Cardiac atrium fibroblast (primary cell): ENCODE results near the gene PLA2R1. TPM values are rescaled to one million over a fixed set of nuclear protein-coding genes. Genes with fewer than 3 reads are reported as not detected.

Experiments
- total RNA-seq: library from RNA; depleted of rRNA; stranded (reverse); fragments of >200 nt; gene quantifications from 2 replicates; pipeline ENCODE4 v1.2.3, GENCODE V29; 2015

Gene PLA2R1
- total RNA-seq: 12.5 and 15.6 TPM in 2 replicates

DNA sequence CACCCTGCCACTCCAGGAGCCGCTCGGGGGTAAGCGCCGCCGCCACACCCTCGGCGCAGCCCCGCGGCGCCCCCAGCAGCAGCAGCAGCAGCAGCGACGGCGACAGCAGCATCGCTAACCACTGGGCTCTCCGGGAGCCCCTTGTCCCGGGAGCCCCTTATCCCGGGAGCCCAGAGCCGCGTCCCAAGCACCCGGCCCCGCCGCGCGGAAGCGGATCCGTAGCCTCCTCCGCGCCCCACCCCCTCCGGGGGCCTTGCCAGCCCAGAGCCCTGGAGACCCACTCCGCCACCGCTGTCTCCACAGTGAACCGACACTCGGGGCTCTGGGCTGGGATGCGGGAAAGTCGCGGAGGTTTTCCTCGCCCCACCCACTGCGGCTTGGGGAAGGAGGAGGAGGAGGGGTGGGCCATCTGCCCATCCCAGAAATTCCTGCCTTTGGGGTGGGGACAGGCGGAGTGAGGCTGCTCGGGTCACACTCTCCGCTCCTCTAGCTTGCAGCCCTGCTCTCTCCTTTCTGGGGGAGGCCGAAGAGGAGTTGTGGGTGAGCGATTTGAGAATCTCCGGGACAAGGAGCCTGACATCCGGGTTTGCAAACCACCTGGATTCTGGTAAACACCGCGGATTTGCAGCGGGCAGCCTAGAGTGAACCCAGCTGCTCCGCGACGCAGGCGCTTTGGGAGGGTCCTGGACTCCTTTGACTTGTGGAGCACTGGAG, at the start of gene PLA2R1:
Gene PLA2R1 (minus strand): TSS at position 324 of the 714 bp plus-strand sequence. CDS start 212 bp downstream, at position 112.

DNA sequence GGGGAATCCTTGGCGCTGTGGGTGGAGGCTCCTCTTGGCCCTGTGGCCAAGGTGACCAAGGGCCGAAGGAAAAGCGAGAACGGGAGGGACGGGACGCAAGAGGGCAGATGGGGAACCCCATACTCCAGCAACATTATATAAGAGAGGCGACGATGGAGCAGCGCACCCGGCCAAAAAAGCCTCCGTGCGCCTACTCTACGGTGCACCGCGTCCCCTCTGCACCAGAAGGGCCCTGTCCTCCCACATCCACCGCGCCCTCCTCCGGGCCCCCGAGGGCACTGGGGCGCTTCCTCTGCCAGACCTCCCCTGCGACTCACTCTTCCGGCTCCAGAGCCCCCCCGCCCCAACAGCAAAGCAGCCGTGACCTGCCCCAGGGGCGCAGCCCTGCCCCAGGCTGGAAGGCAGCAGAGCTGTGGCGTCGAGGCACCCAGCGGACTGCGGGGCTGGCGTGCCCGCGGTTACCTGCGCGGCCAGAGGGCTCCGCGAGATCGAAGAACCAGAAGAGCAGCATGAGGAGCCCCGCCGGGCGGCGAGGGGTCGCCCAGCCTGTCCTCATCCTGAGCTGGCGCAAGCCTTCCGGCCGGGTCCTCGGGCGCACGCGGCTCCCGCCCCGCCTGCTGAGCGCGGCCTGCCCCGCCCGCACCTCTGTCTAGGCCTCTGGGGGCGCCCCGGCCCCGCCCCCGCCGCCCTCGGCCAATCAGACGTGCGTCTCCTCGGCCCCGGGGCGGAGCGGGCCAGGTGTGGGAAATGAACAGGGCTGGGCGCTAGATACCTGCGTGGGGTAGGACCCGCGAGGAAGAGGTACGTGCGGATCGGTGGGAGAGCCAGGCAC, 158.1 kb downstream of the PLA2R1 start, which contains the start of gene LY75:
Gene LY75 (minus strand): TSS at position 630 of the 832 bp plus-strand sequence.

Other genes with a start within 250 kb of the PLA2R1 start
- 4.7 and 6.7 TPM in 2 replicates for gene LY75, start 157.9 kb downstream of the PLA2R1 start, total RNA-seq
- not detected in 2 replicates for gene ITGB6, start 137.7 kb upstream of the PLA2R1 start, total RNA-seq